KBM-7 (cell line): ENCODE measurements around the gene ZBTB5.
"Not testable (repeated sequence)": the region's sequence is repeated elsewhere in the genome, so short reads cannot be mapped to it uniquely, and the experiment has no call there.

Experiments
- DNase-seq: peaks from one replicate; pipeline ENCODE4 v3.0.0-alpha.2; 2015
- in situ Hi-C: fragments of 300-500 bp; cut with MboI; formaldehyde crosslinking; loops from 2 replicates; pipeline ENCODE4 v1.14.3; 2020; ENCODE audit warnings: low sequenced_read_pairs, low pct_unique_long_range_greater_than_20kb, mixed read lengths

The ZBTB5 gene

DNA sequence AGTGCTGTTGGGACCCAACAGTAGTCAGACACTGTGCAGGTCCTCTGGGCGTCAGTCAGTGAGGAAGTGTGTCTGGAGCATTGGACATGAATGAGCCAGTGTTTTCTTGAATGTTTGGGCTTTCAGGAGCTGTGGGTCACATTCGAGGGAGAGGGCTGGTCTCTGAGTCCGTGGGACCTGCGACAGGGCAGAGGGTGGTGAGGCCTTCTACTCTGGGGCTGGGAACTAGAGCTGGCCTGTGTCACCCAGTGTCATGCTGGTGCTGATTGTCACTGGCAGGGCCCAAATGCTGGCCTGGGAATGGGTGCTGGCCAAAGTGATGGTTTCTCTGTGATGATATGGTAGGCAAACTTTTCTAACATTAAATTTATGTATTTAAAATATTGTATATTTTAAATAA, 30.8 kb upstream of the ZBTB5 start:
- in situ Hi-C loops, result no loop called here
- DNase-seq, result no peak

DNA sequence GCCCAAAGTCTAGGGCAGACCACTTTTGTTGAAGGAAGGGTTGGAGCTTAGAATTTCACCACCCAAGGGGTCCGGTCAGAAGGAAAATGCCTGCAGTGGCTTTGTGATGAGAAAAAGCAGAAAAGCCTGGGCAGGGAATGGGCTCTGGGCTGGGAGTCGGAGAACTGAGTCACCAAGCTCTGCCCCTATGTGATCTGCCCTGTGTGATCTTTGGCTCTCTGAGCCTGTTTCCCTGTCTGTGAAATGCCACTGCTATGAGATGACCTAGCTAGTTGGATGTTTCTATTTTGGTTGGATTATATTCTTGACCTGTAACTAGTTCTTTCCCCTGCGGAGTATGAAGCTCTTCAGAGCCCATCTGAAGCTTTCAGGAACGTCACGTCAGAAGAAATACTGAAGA, 30.3 kb upstream of the ZBTB5 start:
- no peak for DNase-seq
- in situ Hi-C loops, result no loop called here

DNA sequence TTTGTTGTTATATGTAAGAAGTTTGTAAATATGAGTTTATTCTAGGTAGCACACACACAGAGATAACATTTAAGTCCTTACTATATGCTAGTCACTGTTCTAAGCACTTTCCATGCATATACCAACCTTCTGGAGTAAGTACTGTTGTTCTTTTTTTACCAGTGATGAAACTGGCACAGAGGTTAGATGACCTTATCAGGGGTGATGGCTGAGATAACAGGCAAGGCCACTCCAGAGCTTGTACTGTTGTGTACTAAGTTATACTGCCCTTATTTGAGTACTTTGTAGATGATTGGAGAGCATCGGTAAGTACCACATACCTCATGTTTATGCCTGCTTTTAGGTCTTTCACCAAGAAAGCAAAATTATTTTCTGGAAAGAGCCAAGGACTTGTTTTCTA, 26.7 kb upstream of the ZBTB5 start:
- no peak for DNase-seq
- in situ Hi-C loops, result no loop called here

DNA sequence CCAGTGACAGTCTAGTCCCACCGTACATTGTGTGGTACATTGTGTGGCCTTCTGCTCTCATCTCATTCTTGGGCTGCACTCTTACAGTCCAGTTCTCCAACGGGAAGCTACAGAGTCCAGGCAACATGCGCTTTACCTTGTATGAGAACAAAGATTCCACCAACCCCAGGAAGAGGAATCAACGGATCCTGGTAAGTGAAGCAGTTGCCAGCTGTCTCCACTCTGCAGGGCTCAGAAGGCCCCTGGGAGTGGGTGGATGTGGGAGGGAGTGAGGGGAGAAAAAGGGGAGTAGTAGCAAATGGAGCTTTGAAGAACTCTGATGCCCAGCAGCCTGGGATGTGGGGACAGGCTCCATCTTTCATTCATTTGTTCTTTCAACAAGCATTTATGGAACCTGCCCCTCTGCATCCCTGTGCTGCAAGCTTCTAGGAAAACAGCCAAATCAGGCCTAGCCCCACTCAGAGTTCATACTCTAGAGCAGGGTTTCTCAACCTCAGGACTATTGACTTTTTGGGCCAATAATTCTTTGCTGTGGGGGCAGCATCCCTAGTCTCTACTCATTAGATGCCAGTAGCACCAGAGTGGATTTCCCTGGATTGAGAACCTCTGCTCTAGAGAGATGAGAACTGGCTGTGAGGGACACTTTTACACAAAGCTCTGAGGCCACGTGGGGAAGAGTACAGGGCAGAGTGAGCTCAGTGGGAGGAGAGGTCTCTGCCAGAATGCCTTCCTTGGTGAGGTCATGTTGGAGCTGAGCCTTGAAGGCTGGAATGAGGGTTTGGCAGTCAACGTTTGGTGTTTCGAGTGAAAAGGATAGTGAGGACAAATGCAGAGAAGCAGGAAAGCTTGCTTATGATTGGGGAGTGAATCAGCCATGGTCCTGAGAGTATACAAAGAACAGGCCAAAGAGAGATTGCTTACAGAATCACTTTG, 21.6 kb upstream of the ZBTB5 start:
- in situ Hi-C loops, result no loop called here
- peak; percentile 34 for DNase-seq

DNA sequence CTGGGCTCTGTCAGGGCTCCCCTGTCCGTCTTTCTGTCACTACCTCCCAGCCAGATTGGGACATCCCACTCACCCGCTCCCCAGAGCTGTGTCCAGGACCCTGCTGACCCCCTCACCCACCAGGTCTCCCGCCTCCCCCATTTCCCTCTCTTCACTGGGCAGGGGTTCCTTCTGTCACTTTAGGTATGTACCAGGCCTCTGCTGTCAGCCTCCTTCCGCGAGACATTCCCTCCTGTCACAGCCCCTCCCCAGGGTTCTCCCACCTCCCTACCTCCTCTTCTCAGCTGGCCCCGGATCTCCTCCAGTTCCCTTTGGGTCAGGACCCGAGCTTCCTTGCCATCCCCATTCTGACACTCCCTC, 21.0 kb upstream of the ZBTB5 start:
- in situ Hi-C loops, result no loop called here
- DNase-seq, result no peak

DNA sequence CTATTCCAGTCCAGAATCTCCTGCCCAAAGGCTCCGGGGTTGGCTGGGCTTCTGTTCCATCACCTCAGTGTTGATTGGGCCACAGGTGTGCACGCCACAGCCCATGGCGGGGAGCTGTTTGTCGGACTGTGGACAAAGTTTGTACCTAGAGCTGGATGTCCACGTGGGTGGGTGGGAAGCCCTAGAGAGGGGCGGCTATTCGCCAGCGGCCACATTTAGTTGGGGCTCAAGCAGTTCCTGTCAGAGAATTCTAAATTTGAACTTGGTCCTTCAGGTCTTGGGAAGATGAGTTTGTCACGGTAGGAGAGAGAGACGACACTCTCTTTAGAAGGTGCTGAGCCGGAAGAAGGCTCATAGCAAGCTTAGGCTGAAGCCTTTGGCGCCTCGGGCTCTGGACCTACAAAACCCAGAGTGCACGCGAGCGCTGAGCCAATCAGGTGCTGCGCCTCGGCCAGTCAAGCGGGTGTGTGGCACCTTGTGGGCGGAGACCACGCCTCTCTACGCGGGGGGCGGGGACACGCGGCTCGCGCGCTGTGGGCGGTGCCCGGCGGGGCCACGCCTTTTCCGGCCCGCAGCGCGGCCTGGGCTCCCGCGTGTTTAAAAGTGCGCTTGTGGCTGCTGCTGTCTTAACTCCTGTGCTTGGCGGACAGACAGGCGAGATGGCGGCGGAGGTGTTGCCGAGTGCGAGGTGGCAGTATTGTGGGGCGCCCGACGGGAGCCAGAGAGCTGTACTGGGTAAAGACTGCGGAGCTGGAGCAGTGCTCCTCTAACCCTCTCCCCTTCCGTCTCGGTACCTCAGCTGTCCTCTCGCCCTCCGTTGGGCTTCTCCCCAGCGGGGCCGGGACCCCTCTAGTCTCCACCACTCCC, 20.4 kb upstream of the ZBTB5 start, which contains the start of gene POLR1E:
Gene POLR1E (plus strand): TSS at position 560 of the 867 bp plus-strand sequence. CDS start 100 bp downstream, at position 660.
- in situ Hi-C loops, result no loop called here
- DNase-seq, result peak; percentile 96

DNA sequence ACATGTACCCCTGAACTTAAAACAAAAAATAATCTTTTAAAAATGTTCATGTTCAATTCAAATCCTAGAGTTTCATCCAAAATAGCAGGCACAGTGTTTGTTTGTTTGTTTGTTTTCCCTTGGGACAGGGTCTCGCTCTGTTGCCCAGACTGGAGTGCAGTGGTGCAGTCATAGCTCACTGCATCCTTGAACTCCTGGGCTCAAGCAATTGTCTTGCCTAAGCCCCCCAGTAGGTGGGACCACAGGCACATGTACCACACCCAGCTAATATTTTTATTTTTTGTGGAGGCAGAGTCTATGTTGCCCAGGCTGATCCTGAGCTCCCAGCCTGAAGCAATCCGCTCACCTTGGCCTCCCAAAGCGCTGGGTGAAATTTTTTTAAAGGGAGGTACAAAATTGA, 15.5 kb upstream of the ZBTB5 start:
- in situ Hi-C loops, result no loop called here
- DNase-seq, result no peak

DNA sequence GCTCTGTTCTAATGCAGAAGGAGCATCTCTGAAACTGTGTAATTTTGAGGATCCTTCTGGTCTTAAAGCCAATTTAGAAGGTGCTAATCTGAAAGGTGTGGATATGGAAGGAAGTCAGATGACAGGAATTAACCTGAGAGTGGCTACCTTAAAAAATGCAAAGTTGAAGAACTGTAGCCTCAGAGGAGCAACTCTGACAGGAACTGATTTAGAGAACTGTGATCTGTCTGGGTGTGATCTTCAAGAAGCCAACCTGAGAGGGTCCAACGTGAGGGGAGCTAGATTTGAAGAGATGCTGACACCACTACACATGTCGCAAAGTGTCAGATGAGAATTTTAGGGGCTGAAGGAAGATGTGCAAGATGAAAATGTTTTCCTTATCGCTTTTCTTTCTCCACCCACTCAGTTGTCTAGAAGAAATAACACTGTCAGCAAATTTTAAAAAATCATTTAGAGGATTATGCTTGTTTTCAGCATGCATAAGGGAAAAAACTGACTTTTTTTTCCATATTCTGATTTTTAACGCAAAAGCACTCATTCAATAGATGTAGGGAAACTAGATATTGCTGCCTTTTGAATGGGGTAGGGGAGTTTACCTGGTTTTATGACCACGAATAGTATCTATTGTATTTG, 12.9 kb upstream of the ZBTB5 start:
- in situ Hi-C loops, DNase-seq: not testable (repeated sequence)

DNA sequence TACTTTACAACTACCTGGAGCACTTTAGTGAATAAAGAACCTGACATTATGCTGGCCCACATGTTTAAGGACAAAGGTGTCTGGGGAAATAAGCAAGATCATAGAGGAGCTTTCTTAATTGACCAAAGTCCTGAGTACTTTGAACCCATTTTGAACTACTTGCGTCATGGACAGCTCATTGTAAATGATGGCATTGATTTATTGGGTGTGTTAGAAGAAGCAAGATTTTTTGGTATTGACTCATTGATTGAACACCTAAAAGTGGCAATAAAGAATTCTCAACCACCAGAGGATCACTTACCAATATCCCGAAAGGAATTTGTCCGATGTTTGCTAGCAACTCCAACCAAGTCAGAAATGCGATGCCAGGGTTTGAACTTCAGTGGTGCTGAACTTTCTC, 12.2 kb upstream of the ZBTB5 start:
- DNase-seq, in situ Hi-C loops: not testable (repeated sequence)

DNA sequence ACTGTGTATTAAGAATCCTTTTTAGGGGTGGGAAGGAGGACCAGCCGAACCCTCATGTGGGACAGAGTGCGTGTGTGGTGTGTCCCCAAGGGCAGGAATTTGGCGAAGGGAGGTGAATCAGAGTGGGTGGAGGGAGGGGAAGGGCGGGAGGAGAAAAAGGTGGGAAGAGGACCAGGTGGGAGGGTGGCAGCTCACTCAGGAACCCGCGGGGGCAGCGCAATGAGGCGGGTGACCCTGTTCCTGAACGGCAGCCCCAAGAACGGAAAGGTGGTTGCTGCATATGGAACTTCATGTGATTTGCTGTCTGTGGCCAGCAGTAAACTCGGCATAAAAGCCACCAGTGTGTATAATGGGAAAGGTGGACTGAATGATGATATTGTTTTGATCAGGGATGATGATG, 11.7 kb upstream of the ZBTB5 start:
- in situ Hi-C loops, result no loop called here
- no peak for DNase-seq

DNA sequence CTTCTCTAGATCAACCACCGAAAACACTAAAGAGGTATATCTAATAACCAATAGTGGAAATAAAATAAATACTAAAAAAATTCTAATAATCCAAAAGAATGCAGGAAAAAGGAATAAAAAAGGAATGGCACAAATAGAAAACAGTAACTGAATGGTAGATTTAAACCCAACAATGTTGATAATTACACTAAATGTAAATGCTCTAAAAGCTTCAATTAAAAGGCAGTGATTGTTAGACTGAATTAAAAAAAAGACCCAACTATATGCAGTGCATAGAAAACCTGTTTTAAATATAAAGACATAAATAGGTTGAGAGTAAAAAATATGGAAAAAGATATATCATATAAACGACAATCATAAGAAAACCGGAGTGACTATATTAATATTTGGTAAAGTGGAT, 9.2 kb upstream of the ZBTB5 start:
- DNase-seq, result no peak
- in situ Hi-C loops, result no loop called here

DNA sequence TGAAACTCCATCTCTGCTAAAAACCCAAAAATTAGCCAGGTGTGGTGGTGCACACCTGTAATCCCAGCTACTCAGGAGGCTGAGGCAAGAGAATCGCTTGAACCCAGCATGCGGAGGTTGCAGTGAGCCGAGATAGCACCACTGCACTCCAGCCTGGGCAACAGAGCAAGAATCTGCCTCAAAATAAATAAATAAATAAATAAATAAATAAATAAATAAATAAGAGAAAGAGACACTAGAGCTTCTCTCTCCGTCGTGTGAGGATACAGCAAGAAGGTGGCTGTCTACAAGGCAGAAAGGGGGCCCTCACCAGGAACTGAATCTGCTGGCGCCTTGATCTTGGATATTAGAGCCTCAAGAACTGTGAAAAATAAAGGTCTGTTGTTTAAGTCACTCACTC, 8.7 kb upstream of the ZBTB5 start:
- DNase-seq, in situ Hi-C loops: not testable (repeated sequence)

DNA sequence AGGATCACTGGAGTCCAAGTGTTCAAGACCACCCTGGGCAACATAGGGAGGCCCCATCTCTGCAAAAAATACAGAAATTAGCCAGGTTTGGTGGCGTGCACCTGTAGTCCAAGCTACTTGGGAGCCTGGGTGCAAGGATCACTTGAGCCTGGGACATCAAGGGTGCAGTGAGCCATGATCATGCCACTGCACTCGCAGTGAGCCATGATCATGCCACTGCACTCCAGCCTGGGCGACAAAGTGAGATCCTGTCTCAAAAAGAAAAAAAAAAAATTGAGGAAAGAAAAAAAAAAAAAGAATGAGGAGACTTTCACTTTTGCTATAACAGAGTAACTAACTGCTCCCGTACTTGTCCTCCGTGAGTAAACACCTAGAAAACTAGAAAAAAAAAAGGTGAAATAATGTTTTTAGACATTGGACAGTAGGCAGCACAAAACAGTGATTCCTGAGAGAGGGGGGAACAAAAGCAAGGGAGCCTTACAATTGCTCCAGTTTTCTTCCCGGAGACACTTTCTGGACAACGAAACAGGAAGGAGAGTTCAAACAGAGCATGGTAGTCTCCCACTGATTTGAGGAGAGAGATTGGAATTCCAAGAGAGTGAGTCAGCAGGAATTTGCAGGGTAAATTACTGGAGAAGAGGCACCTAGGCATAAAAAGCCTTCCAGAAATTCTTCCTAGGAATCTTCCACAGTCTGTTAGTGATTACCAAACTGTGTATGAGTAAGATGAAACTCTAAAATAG, 6.9 kb upstream of the ZBTB5 start:
- DNase-seq, result no peak
- in situ Hi-C loops, result no loop called here

DNA sequence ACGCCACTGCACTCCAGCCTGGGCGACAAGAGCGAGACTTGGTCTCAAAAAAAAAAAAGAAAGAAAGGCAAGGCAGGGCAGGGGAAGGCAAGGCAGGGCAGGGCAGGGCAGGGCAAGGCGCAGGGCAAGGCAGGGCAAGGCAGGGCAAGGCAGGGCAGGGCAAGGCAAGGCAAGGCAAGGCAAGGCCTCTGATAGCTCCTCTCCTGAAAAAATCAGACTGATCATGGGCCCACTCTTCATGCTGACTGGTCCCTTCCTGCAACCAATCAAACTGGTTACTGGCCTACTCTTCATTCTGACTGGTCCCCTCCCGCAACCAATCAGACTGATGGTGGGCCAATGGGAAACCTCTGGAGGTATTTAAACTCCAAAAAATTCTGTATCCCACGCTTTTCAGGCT, 3.4 kb upstream of the ZBTB5 start:
- DNase-seq, result no peak
- in situ Hi-C loops, result no loop called here

DNA sequence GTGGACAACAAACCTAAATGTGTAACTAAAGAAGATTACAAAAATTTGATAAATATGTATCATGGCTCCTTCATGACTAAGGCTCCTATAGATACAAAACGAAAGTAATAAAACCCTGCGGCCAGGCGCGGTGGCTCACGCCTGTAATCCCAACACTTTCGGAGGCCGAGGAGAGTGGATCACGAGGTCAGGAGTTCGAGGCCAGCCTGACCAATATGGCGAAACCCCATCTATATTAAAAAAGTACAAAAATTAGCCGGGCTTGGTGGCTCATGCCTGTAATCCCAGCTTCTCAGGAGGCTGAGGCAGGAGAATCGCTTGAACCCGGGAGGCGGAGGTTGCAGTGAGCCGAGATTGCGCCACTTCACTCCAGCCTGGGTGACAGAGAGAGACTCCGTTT, 2.3 kb upstream of the ZBTB5 start:
- DNase-seq, in situ Hi-C loops: not testable (repeated sequence)

DNA sequence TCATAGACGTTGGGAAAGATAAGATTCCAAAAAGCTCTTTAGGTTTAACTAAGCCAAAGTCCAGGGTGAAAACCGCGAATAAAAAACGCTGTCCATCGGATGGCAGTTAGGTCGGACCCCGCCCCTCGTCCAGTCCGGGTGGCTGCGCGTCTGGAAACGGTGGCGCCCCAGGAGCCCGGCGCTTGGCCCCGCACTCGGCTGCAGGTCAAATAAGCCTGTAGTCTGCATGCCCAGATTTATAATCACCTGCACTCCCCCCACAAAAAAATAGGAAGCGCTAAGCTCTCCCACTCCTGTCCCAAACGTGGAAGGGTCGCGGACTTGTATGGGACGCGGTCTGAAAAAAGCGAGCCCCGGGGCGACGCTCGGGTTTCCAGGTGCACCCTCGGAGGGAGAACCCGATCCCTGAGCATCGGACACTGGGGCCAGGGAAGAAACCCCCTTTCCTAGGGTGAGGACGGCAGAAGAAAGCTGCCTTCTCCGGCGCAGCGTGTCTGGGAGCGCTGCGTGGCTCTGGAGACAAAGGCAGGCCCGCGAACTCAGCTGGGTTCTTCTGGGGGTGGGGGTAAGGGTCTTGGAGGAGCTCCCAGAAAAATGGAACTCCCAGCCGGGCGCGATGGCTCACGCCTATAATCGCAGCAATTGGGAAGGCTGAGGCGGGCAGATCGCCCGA, 923 bp upstream of the ZBTB5 start:
- DNase-seq, result no peak
- in situ Hi-C loops, result no loop called here

DNA sequence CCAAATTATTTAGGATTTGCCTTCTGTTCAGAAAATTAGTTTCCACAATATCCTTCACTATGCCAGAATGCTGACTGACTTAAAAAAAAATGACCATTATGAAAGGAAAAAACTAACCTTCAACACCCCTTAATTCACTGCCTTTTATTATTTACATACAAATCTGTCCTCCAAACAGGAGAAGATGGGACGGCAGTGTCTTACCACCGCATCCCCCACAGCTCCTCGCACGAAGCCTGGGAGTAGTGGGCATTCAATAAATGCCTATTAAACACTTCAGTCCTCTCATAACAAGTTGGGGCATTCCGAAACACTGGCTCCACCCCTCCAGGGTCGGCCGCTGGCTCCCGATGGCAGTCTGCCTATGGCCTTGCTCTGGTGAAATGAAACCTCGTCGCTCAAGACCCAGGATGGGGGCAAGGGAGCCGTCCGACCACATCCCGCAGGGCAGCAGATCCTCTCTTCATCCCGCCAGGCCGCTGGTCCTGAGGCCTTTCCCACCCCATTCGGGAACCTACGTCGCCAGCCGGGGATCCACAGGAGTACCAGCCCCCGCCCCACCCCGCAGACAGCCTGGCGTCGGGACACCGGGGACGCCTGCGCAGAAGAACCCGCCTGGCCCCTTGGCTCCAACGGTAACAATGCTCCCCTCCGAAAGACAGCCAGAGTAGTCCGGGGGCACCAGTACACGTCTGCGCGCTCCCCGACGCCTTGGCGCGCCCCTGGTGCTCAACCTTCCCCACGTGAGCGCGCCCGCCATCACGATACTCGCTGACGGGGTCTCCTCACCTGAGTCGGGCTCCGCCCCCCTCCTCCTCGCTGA, 613 bp downstream of the ZBTB5 start:
- DNase-seq, result peak; percentile 83
- in situ Hi-C loops, result no loop called here

DNA sequence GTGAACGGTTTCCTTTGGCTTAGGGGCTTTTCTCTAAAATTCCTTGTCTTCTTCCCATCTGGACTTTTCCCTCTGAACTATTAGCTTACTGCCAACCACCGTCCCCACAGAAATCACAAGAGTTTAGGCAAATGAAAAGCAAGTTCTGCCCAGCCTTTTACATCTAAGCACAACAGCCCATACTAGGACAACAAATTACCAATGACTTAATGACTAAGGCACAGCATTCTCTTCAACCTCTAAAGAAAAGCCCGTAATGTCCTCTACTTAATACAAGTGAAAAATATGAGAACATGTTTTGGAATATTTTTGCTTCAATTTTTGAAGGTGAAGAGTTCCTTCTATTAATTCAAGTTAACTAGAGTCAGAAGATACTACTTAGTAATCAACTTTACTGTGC, 1.2 kb downstream of the ZBTB5 start:
- in situ Hi-C loops, result no loop called here
- DNase-seq, result no peak
